Thyroid gland (tissue), 4 donors: ENCODE results near the gene PHEX. TPM values are rescaled to one million over a fixed set of nuclear protein-coding genes. Genes with fewer than 3 reads are reported as not detected.

Source experiments
- DNase-seq, 2 donors: peaks; one replicate each; pipeline ENCODE4 v3.0.0-alpha.2; 2019
- H3K27ac ChIP-seq, 3 donors: fragments of 200-600 bp; sonication (generic); 1 replicate in 2 of 3; 2 replicates in 1 of 3; pipeline ENCODE4 v1.5.1; 2016 to 2019; ENCODE audit warnings: mild to moderate bottlenecking in 1 of 3, moderate library complexity in 1 of 3
- H3K27me3 ChIP-seq: fragments of 200-600 bp; sonication (generic); one replicate; pipeline ENCODE4 v1.5.1; 2019
- H3K36me3 ChIP-seq, 2 donors: fragments of 200-600 bp; sonication (generic); one replicate each; pipeline ENCODE4 v1.5.1; 2016 to 2019
- H3K4me1 ChIP-seq, 2 donors: fragments of 200-600 bp; sonication (generic); one replicate each; pipeline ENCODE4 v1.5.1; 2017 to 2019
- H3K4me3 ChIP-seq, 3 donors: fragments of 200-600 bp; sonication (generic); replicated peaks in 1 of 3; 1 replicate in 2 of 3; 2 replicates in 1 of 3; pipeline ENCODE4 v1.5.1; 2016; ENCODE audit warnings: mild to moderate bottlenecking in 1 of 3
- H3K9me3 ChIP-seq: fragments of 200-600 bp; sonication (generic); one replicate; pipeline ENCODE4 v1.5.1; 2017
- CTCF ChIP-seq, 6 experiments: fragments of 200-600 bp in 3 of 6; fragments of 450-650 bp in 3 of 6; sonication (generic) in 3 of 6; IDR thresholded peaks; one replicate each; pipeline ENCODE4 v1.5.1; 2016 to 2019; ENCODE audit warnings: antibody characterized with exemption in 6 of 6, mild to moderate bottlenecking in 2 of 6, inconsistent platforms in 1 of 6, moderate library complexity in 1 of 6
- POLR2A ChIP-seq, 2 donors: fragments of 450-650 bp; IDR thresholded peaks; one replicate each; pipeline ENCODE4 v1.6.1; 2017; ENCODE audit warnings: antibody characterized with exemption in 2 of 2, mild to moderate bottlenecking in 2 of 2, moderate library complexity in 1 of 2
- WGBS, 2 donors: methylation state at CpG; one replicate each; pipeline ENCODE4 v1.1.5; 2017; 5-methylcytosine and 5-hydroxymethylcytosine counted together
- intact Hi-C: fragments of 100-400 bp; cut with DNase I; formaldehyde crosslinking; loops from one replicate; pipeline ENCODE4 v1.15.1; 2023
- total RNA-seq, 4 donors: library from RNA; depleted of rRNA; stranded (reverse); fragments of >200 nt; gene quantifications; one replicate each; pipeline ENCODE4 v1.2.3, GENCODE V29; 2016

Gene PHEX
- total RNA-seq, 4 donors from 2014 or later, result 1.5 to 12.4 (median 5.2) TPM

DNA sequence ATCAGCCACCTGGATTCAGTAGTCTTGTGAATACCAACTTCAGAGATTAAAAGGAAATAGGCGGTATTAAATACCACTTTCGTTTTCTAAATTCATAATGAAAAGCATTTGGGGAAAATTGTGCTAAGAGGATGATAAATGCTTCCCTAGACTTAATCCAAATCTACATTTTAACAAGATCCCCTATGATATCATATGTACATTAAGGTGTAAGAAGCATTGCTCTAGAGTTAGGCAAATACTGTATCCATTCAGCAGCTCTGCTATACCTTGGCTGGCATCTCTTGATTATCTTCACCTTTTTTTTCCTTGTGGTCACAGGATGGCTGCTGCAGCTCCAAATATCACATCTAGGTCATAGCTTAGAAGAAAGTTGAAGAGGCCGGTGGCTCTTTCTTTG lies 40.6 kb upstream of the PHEX start:
- TF ChIP-seq POLR2A (IDR thresholded peaks at IDR 0.05) (no peak), CTCF (IDR thresholded peaks at IDR 0.05) (no peak)
- Histone ChIP-seq H3K4me3 (no peak overlapping the region), H3K9me3 (no peaks in the 10 kb centered on the region), H3K4me1 (no peaks in the 10 kb centered on the region), H3K27ac (no peak overlapping the region), H3K36me3 (peaks cover 0 to 8% of the 10 kb centered on the region in 2 donors), H3K27me3 (no peaks in the 10 kb centered on the region)
- intact Hi-C loops, result no loop called here
- DNase-seq, result no peak
- 96 to 100% methylated on average over 3 of the region's 3 CpGs for WGBS, 2 donors

DNA sequence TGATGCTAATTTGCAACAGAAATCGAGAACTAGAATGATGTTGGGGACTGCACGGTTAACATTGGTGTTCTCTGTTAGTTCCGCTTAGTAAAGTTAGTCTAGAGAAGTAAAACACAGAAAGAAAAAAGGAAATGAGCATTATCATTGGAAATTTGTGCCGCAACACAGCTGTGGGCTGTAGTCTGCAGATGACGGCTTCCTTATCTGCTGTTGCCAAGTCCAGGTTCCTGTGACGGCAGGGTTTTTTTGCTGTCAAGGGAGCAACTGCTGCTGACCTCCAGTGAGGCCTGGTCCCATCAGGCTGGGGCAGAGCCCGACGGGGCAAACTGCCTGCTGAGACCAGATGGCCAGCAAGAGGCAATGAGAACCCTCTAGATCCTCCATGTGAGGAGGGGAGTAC lies 38.9 kb upstream of the PHEX start:
- no peak for TF ChIP-seq POLR2A (IDR thresholded peaks at IDR 0.05)
- no peak for TF ChIP-seq CTCF (IDR thresholded peaks at IDR 0.05)
- Histone ChIP-seq H3K27me3 (no peaks in the 10 kb centered on the region), H3K36me3 (peaks cover 0 to 8% of the 10 kb centered on the region in 2 donors), H3K27ac (no peak overlapping the region), H3K4me1 (no peaks in the 10 kb centered on the region), H3K4me3 (no peak overlapping the region), H3K9me3 (no peaks in the 10 kb centered on the region)
- 76 to 94% methylated on average over 6 to 7 of the region's 8 CpGs for WGBS, 2 donors
- no peak for DNase-seq
- intact Hi-C loops, result no loop called here

DNA sequence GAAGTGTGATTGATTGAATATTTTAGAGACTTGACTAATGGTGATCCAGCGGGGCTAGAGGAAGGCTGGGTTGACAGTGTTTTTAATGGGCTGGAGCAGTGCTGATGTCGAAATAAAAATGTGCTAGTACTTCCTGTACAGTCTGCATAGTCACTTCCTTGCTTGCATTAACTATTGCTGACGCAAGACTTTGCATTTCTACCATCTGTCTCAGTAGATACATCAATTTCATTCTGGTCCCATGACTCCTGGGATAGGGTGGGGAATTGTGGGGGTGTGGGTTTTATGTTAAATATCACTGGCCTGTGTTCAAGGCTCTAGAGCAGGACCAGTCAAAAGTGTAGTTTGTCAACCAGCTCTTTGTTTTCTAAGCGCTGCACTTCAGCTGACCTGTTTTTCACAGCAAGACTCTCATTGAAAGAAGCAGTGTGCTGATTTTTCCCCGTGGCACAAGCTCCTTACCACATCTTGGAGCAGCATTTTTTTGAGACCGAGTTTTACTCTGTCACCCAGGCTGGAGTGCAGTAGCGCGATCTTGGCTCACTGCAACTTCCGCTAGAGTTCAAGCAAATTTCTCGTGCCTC lies 35.2 kb upstream of the PHEX start:
- Histone ChIP-seq H3K27ac (no peak overlapping the region), H3K4me1 (no peaks in the 10 kb centered on the region), H3K27me3 (no peaks in the 10 kb centered on the region), H3K9me3 (no peaks in the 10 kb centered on the region), H3K4me3 (no peak overlapping the region), H3K36me3 (no peaks in the 10 kb centered on the region)
- peak; percentile 21 to 24 for DNase-seq
- WGBS, 2 donors, result 59 to 63% methylated on average over 9 to 10 of the region's 10 CpGs
- intact Hi-C loops, result no loop called here
- TF ChIP-seq CTCF (IDR thresholded peaks at IDR 0.05), result no peak
- no peak for TF ChIP-seq POLR2A (IDR thresholded peaks at IDR 0.05)

DNA sequence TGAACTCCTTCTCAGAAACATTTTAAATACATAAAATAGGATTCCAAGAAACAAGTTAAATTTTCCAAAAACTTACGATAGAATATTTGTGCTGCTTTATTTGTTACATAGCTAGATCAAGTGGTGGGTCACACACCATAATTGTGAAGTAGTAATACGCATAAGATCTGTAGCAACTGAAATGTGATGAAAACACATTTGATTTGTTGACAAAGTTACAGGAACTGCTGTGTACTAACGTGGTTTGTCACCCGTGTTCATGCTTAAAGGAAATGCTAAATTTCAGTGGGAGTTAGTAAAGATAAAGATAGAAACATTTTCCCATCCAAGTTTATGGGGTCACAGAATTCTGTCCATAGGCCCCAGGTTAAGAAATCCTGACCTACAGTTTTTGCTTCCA lies 34.1 kb upstream of the PHEX start:
- Histone ChIP-seq H3K36me3 (no peaks in the 10 kb centered on the region), H3K9me3 (no peaks in the 10 kb centered on the region), H3K27me3 (no peaks in the 10 kb centered on the region), H3K4me3 (no peak overlapping the region), H3K4me1 (no peaks in the 10 kb centered on the region), H3K27ac (no peak overlapping the region)
- WGBS, 2 donors, result 73 to 85% methylated on average over 4 of the region's 4 CpGs
- TF ChIP-seq POLR2A (IDR thresholded peaks at IDR 0.05), result no peak
- intact Hi-C loops, result no loop called here
- DNase-seq, result no peak

DNA sequence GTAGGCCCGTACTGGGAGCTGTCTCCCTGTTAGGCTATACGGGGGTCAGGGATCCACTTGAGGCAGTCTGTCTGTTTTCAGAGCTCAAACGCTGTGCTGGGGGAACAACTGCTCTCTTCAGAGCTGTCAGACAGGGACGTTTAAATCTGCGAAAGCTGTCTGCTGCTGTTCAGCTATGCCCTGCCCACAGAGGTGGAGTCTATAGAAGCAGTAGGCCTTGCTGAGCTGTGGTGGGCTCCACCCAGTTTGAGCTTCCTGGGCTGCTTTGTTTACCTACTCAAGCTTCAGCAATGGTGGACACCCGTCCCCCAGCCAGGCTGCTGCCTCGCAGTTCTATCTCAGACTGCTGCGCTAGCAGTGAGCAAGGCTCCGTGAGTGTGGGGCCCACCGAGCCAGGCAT lies 27.3 kb upstream of the PHEX start:
- no CpG with 5 or more reads among the region's 10 CpGs for WGBS, 2 donors
- H3K36me3 ChIP-seq, result no peaks in the 10 kb centered on the region
- H3K27ac ChIP-seq, result no peak overlapping the region
- intact Hi-C loops, result no loop called here
- no peak for DNase-seq
- TF ChIP-seq CTCF (IDR thresholded peaks at IDR 0.05) (no peak), POLR2A (IDR thresholded peaks at IDR 0.05) (no peak)
- H3K4me3 ChIP-seq, result no peak overlapping the region
- no peaks in the 10 kb centered on the region for H3K4me1 ChIP-seq
- no peaks in the 10 kb centered on the region for H3K27me3 ChIP-seq
- H3K9me3 ChIP-seq, result no peaks in the 10 kb centered on the region

GRCh38 chrX:22012051-22012450 lies 20.1 kb upstream of the PHEX start:
- no peak for DNase-seq
- intact Hi-C loops, result no loop called here

More at GRCh38 chrX:22012051-22012450, 20.1 kb upstream of the PHEX start:
- Histone ChIP-seq H3K27me3 (no peaks in the 10 kb centered on the region), H3K9me3 (no peaks in the 10 kb centered on the region), H3K36me3 (no peaks in the 10 kb centered on the region), H3K4me3 (no peak overlapping the region), H3K27ac (no peak overlapping the region), H3K4me1 (no peaks in the 10 kb centered on the region)
- TF ChIP-seq POLR2A (IDR thresholded peaks at IDR 0.05), result no peak
- TF ChIP-seq CTCF (IDR thresholded peaks at IDR 0.05), result no peak
- WGBS, 2 donors, result 24 to 27% methylated on average over 5 of the region's 5 CpGs
